OCI-LY3 (cell line): Measurements from ENCODE around the gene WFDC2.

Experiments used
- H2AFZ ChIP-seq: fragments of 200-600, 300-600 bp; shearing (Covaris generic); 2 replicates; pipeline ENCODE4 v1.6.0; 2014; ENCODE audit warnings: antibody characterized with exemption, low read depth, low read length
- H3K27ac ChIP-seq: fragments of 200-600, 300-600 bp; sonication (generic); 2 replicates; pipeline ENCODE4 v1.5.1; 2014; ENCODE audit warnings: mild to moderate bottlenecking, low read length, moderate library complexity, mixed read lengths
- H3K27me3 ChIP-seq: fragments of 200-600, 300-600 bp; sonication (generic); 2 replicates; pipeline ENCODE4 v1.6.1; 2014; ENCODE audit warnings: low read depth, low read length, mixed read lengths
- H3K36me3 ChIP-seq: fragments of 200-600, 300-600 bp; sonication (generic); replicated peaks from 2 replicates; pipeline ENCODE3; 2014; ENCODE audit warnings: low read depth, low read length, mixed read lengths
- H3K4me1 ChIP-seq: fragments of 300-600, 200-600 bp; sonication (generic); 2 replicates; pipeline ENCODE4 v1.6.1; 2014; ENCODE audit warnings: low read length, mixed read lengths
- H3K4me2 ChIP-seq: fragments of 200-600, 300-600 bp; sonication (generic); 2 replicates; pipeline ENCODE4 v1.6.1; 2014; ENCODE audit warnings: low read length, mixed read lengths
- H3K4me3 ChIP-seq: fragments of 300-600, 200-600 bp; sonication (generic); 2 replicates; pipeline ENCODE4 v1.5.1; 2014; ENCODE audit warnings: antibody characterized with exemption, mild to moderate bottlenecking, low read length, moderate library complexity
- H3K79me2 ChIP-seq: fragments of 300-600, 200-600 bp; shearing (Covaris generic); 2 replicates; pipeline ENCODE4 v1.6.1; 2014; ENCODE audit warnings: mild to moderate bottlenecking, low read length, mixed read lengths
- H3K9ac ChIP-seq: fragments of 300-600, 200-600 bp; shearing (Covaris generic); 2 replicates; pipeline ENCODE4 v1.6.0; 2014; ENCODE audit warnings: mild to moderate bottlenecking, low read length, moderate library complexity
- H3K9me3 ChIP-seq: fragments of 200-600, 300-600 bp; shearing (Covaris generic); 2 replicates; pipeline ENCODE4 v1.6.1; 2014; ENCODE audit warnings: low read length, mixed read lengths; ENCODE audit not compliant: insufficient read depth
- H4K20me1 ChIP-seq: fragments of 200-600, 300-600 bp; sonication (generic); 2 replicates; pipeline ENCODE4 v1.6.1; 2016; ENCODE audit warnings: low read length, mixed read lengths; ENCODE audit not compliant: insufficient read depth
- EZH2phosphoT487 ChIP-seq: fragments of 200-600 bp; shearing (Covaris generic); IDR thresholded peaks from 2 replicates; pipeline ENCODE4 v1.6.1; 2018; ENCODE audit warnings: antibody characterized with exemption, mixed run types, low read depth
- TF ChIP-seq, protein P1 (sequence below): fragments of 200-600, 300-600 bp; sonication (generic); IDR thresholded peaks from 2 replicates; pipeline ENCODE4 v1.5.1; 2014; ENCODE audit warnings: antibody characterized with exemption, low read length, low read depth

The WFDC2 gene

DNA sequence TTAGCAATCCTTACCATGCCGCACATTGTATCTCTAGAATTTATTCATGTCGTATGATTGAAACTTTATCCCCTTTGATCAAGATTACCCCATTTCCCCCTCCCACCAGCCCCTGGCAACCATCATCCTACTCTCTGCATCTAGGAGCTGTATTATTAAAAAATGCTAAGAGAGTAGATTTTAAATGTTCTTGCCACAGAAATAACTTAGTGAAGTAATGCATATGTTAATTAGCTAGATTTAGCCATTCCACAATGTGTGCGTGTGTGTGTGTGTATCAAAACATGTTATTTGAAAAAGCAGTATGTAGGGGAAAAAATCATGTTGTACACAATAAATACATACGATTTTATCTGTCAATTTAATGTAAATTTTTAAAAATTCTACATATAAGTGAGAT is 57.7 kb downstream of the WFDC2 start:
- TF ChIP-seq, protein P1, sequence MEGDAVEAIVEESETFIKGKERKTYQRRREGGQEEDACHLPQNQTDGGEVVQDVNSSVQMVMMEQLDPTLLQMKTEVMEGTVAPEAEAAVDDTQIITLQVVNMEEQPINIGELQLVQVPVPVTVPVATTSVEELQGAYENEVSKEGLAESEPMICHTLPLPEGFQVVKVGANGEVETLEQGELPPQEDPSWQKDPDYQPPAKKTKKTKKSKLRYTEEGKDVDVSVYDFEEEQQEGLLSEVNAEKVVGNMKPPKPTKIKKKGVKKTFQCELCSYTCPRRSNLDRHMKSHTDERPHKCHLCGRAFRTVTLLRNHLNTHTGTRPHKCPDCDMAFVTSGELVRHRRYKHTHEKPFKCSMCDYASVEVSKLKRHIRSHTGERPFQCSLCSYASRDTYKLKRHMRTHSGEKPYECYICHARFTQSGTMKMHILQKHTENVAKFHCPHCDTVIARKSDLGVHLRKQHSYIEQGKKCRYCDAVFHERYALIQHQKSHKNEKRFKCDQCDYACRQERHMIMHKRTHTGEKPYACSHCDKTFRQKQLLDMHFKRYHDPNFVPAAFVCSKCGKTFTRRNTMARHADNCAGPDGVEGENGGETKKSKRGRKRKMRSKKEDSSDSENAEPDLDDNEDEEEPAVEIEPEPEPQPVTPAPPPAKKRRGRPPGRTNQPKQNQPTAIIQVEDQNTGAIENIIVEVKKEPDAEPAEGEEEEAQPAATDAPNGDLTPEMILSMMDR, result no peak
- no peak for TF ChIP-seq EZH2phosphoT487
- H3K9me3 ChIP-seq, result no peaks in the 10 kb centered on the region
- no peak overlapping the region for H2AFZ ChIP-seq
- H3K4me2 ChIP-seq, result no peak overlapping the region
- H3K36me3 ChIP-seq, result no peaks in the 10 kb centered on the region
- no peaks in the 10 kb centered on the region for H4K20me1 ChIP-seq
- H3K27ac ChIP-seq, result no peak overlapping the region
- H3K4me1 ChIP-seq, result peaks cover 14% of the 10 kb centered on the region
- peaks cover 48% of the 10 kb centered on the region for H3K27me3 ChIP-seq
- no peak overlapping the region for H3K9ac ChIP-seq
- no peak overlapping the region for H3K4me3 ChIP-seq
- H3K79me2 ChIP-seq, result no peaks in the 10 kb centered on the region
